D721Med (cell line): ENCODE results near the gene MUC20.
"Not testable (repeated sequence)": the region's sequence is repeated elsewhere in the genome, so short reads cannot be mapped to it uniquely, and the experiment has no call there.

Experiments used
- DNase-seq: peaks from one replicate; pipeline ENCODE4 v3.0.0; 2011; ENCODE audit warnings: low spot score; ENCODE audit not compliant: insufficient read length
- FAIRE-seq: peaks from 2 replicates; lab custom pipeline; 2011; peaks lifted over from hg19 to GRCh38; lab: Jason Lieb, UNC
- CTCF ChIP-seq: IDR thresholded peaks from 2 replicates; pipeline ENCODE4 v1.5.1; 2012; ENCODE audit warnings: mild to moderate bottlenecking, control low read depth; ENCODE audit not compliant: insufficient read depth; ENCODE audit errors: missing control alignments

Gene MUC20

GRCh38 chr3:195715583-195716266 is 5.1 kb upstream of the MUC20 start:
- TF ChIP-seq CTCF = no peak
- FAIRE-seq = no peak
- no peak for DNase-seq

GRCh38 chr3:195717416-195717815 is 3.4 kb upstream of the MUC20 start:
- no peak for TF ChIP-seq CTCF
- DNase-seq = no peak
- FAIRE-seq = no peak

- FAIRE-seq (no peak), DNase-seq (no peak)
- no peak for TF ChIP-seq CTCF
These were observed 2.8 kb upstream of the MUC20 start for GRCh38 chr3:195717852-195718476.

GRCh38 chr3:195718477-195718984 is 2.2 kb upstream of the MUC20 start:
- DNase-seq = no peak
- TF ChIP-seq CTCF = no peak
- FAIRE-seq = no peak

- not testable (repeated sequence) for DNase-seq, FAIRE-seq
These were observed 1.1 kb upstream of the MUC20 start for GRCh38 chr3:195719514-195720254.

- FAIRE-seq, DNase-seq: not testable (repeated sequence)
These were observed 1.6 kb downstream of the MUC20 start for GRCh38 chr3:195722139-195722995.

- FAIRE-seq, DNase-seq: not testable (repeated sequence)
These were observed 2.2 kb downstream of the MUC20 start for GRCh38 chr3:195722996-195723345.

GRCh38 chr3:195724363-195724762 is 3.6 kb downstream of the MUC20 start:
- DNase-seq, FAIRE-seq: not testable (repeated sequence)

- FAIRE-seq, DNase-seq: not testable (repeated sequence)
These were observed 5.3 kb downstream of the MUC20 start for GRCh38 chr3:195725916-195726740.
